ENCODE data around the gene MUS81.

- TF ChIP-seq CTCF (IDR thresholded peaks at IDR 0.05; ENCODE audit: poor library complexity): no peak
- TF ChIP-seq EZH2 (IDR thresholded peaks at IDR 0.05; ENCODE audit: borderline replicate concordance): no peak
These were observed 23.8 kb downstream of the MUS81 start for GRCh38 chr11:65883786-65884715.
